Measurements from ENCODE around the gene GSAP. TPM values are rescaled to one million over a fixed set of nuclear protein-coding genes. Genes with fewer than 3 reads are reported as not detected.

Gene GSAP
- total RNA-seq, 1 experiment from 2014 or later, result 1.3 TPM

Other genes starting within 250 kb of the GSAP start
- 22.6 and 28.1 TPM in 2 replicates for gene FGL2, start 216.5 kb downstream of the GSAP start, total RNA-seq (2014; rRNA removed; shearing (Covaris generic); ENCODE audit: low replicate concordance)
- gene PTPN12, start 120.9 kb upstream of the GSAP start, total RNA-seq (2014; rRNA removed; shearing (Covaris generic); ENCODE audit: low replicate concordance), result 6.2 and 17.1 TPM in 2 replicates

Data from Karpas-422 (cell line).